Keratinocyte (primary cell): ENCODE measurements around the gene EPHB1. TPM values are rescaled to one million over a fixed set of nuclear protein-coding genes. Genes with fewer than 3 reads are reported as not detected.

Source experiments
- DNase-seq: peaks from one replicate; pipeline ENCODE4 v3.0.0-alpha.2; 2011; ENCODE audit warnings: low read depth, missing footprints, low spot score
- FAIRE-seq: peaks from 2 replicates; lab custom pipeline; 2011; peaks lifted over from hg19 to GRCh38; lab: Jason Lieb, UNC
- H2AFZ ChIP-seq: 2 replicates; pipeline ENCODE4 v1.6.0; 2012; ENCODE audit warnings: low read length, control low read depth, inconsistent platforms; ENCODE audit not compliant: control insufficient read depth
- H3K27ac ChIP-seq: 2 replicates; pipeline ENCODE4 v1.5.1; 2011; ENCODE audit warnings: low read length; ENCODE audit not compliant: control insufficient read depth, insufficient read depth
- H3K27me3 ChIP-seq: 3 replicates; pipeline ENCODE4 v1.6.0; 2011; ENCODE audit warnings: low read length; ENCODE audit not compliant: control insufficient read depth, insufficient read depth; ENCODE audit errors: extremely low read depth
- H3K36me3 ChIP-seq, 2 experiments: 2 replicates in 1 of 2; 3 replicates in 1 of 2; pipeline ENCODE4 v1.5.1; 2011; ENCODE audit warnings: low read length in 2 of 2, mild to moderate bottlenecking in 1 of 2; ENCODE audit not compliant: control insufficient read depth in 2 of 2, insufficient read depth in 2 of 2; ENCODE audit errors: extremely low read depth in 1 of 2
- H3K4me1 ChIP-seq: 3 replicates; pipeline ENCODE4 v1.5.1; 2011; ENCODE audit warnings: low read length; ENCODE audit not compliant: control insufficient read depth, insufficient read depth; ENCODE audit errors: extremely low read depth
- H3K4me2 ChIP-seq: 3 replicates; pipeline ENCODE4 v1.6.0; 2011; ENCODE audit warnings: low read depth, low read length; ENCODE audit not compliant: control insufficient read depth, insufficient read depth; ENCODE audit errors: extremely low read depth
- H3K4me3 ChIP-seq, 3 experiments: fragments of 200-600 bp in 1 of 3; sonication (generic) in 1 of 3; 2 replicates in 2 of 3; 3 replicates in 1 of 3; pipeline ENCODE4 v1.5.1; 2011 to 2016; ENCODE audit warnings: low read length in 3 of 3, mild to moderate bottlenecking in 3 of 3, control low read depth in 2 of 3, inconsistent platforms in 1 of 3, low read depth in 1 of 3, mixed read lengths in 1 of 3, mixed run types in 1 of 3, moderate library complexity in 1 of 3; ENCODE audit not compliant: control insufficient read depth in 2 of 3, insufficient read depth in 2 of 3; ENCODE audit errors: extremely low read depth in 1 of 3
- H3K79me2 ChIP-seq: 2 replicates; pipeline ENCODE4 v1.6.0; 2012; ENCODE audit warnings: low read length; ENCODE audit not compliant: control insufficient read depth, insufficient read depth
- H3K9ac ChIP-seq: 3 replicates; pipeline ENCODE4 v1.6.0; 2011; ENCODE audit warnings: low read length; ENCODE audit not compliant: control insufficient read depth, insufficient read depth; ENCODE audit errors: extremely low read depth
- H3K9me1 ChIP-seq: 3 replicates; pipeline ENCODE4 v1.6.0; 2011; ENCODE audit warnings: low read length; ENCODE audit not compliant: control insufficient read depth, insufficient read depth; ENCODE audit errors: extremely low read depth
- H3K9me3 ChIP-seq: 2 replicates; pipeline ENCODE4 v1.5.1; 2012; ENCODE audit warnings: low read depth, low read length; ENCODE audit not compliant: control insufficient read depth
- H4K20me1 ChIP-seq: 3 replicates; pipeline ENCODE4 v1.6.0; 2011; ENCODE audit warnings: low read length; ENCODE audit not compliant: control insufficient read depth, insufficient read depth; ENCODE audit errors: extremely low read depth
- EZH2 ChIP-seq: IDR thresholded peaks from one replicate; pipeline ENCODE4 v1.6.1; 2012; ENCODE audit warnings: inconsistent platforms, mild to moderate bottlenecking, low read length, moderate library complexity
- dilution Hi-C: fragments of 300-500 bp; cut with MboI; formaldehyde crosslinking; loops from one replicate; pipeline ENCODE4 v1.7.0; 2020; ENCODE audit warnings: low sequenced_read_pairs; ENCODE audit not compliant: extremely low pct_ligation_motif_present
- polyA plus RNA-seq, 5 experiments: library from polyadenylated mRNA; depleted of rRNA in 3 of 5; stranded (reverse) in 3 of 5; stranded (forward) in 1 of 5; unstranded in 1 of 5; fragments of >200 nt; gene quantifications; 1 replicate in 1 of 5; 2 replicates in 3 of 5; 3 replicates in 1 of 5; pipeline versions ENCODE4 v1.2.1 to v1.2.3, GENCODE V29; 2011 to 2012; ENCODE audit warnings: missing spikeins in 2 of 5, low read depth in 1 of 5, low replicate concordance in 1 of 5
- TF ChIP-seq, protein P1 (sequence below), 3 experiments: IDR thresholded peaks in 1 of 3; conservative IDR thresholded peaks in 1 of 3; optimal IDR thresholded peaks in 1 of 3; 2 replicates in 2 of 3; 3 replicates in 1 of 3; pipeline versions ENCODE3 to v1.5.1; 2011; ENCODE audit warnings: low read length in 3 of 3, mild to moderate bottlenecking in 3 of 3, moderate library complexity in 2 of 3, control low read depth in 1 of 3, inconsistent platforms in 1 of 3; ENCODE audit not compliant: insufficient read depth in 2 of 3; ENCODE audit errors: extremely low read depth in 1 of 3

Gene EPHB1
- polyA plus RNA-seq, 1 donor (not counting 4 experiments of a cell fraction or from before 2014, with no cell fraction given): 0.01 TPM

DNA sequence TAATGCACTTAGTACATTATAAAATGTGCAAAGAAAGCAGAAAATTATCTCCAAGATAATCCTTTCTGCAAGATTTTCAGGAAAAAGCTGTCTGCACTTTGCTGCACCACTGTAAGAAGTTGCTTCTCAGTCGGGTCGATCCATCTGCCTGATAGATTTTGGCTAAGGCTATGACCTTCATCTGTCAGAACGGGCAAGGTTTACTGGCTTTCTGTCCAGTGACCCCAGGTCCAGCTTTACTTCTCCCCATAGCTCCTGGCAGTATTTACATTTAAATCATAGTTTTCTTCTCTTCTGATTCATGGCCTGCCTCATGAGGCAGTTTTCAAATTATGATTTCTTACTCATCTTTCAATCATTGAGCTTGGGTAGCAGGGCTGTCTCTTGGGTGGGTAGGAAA, 422.7 kb downstream of the EPHB1 start:
- no peak overlapping the region for H3K4me3 ChIP-seq
- H3K36me3 ChIP-seq: no peaks in the 10 kb centered on the region
- DNase-seq (no peak), FAIRE-seq (no peak)
- H4K20me1 ChIP-seq: no peaks in the 10 kb centered on the region
- no peaks in the 10 kb centered on the region for H3K9me3 ChIP-seq
- H3K9ac ChIP-seq: no peak overlapping the region
- TF ChIP-seq, protein P1, sequence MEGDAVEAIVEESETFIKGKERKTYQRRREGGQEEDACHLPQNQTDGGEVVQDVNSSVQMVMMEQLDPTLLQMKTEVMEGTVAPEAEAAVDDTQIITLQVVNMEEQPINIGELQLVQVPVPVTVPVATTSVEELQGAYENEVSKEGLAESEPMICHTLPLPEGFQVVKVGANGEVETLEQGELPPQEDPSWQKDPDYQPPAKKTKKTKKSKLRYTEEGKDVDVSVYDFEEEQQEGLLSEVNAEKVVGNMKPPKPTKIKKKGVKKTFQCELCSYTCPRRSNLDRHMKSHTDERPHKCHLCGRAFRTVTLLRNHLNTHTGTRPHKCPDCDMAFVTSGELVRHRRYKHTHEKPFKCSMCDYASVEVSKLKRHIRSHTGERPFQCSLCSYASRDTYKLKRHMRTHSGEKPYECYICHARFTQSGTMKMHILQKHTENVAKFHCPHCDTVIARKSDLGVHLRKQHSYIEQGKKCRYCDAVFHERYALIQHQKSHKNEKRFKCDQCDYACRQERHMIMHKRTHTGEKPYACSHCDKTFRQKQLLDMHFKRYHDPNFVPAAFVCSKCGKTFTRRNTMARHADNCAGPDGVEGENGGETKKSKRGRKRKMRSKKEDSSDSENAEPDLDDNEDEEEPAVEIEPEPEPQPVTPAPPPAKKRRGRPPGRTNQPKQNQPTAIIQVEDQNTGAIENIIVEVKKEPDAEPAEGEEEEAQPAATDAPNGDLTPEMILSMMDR (optimal IDR thresholded peaks at IDR 0.05 in 1 of 3, IDR thresholded peaks at IDR 0.05 in 1 of 3, conservative IDR thresholded peaks at IDR 0.05 in 1 of 3; ENCODE audit: extremely low read depth in 1 of 3, insufficient read depth in 2 of 3, low read length in 3 of 3): no peak
- TF ChIP-seq EZH2: no peak
- no peak overlapping the region for H2AFZ ChIP-seq
- no peak overlapping the region for H3K4me2 ChIP-seq
- no peaks in the 10 kb centered on the region for H3K4me1 ChIP-seq
- dilution Hi-C loops: no loop called here
- H3K27me3 ChIP-seq: no peaks in the 10 kb centered on the region
- no peaks in the 10 kb centered on the region for H3K9me1 ChIP-seq
- no peaks in the 10 kb centered on the region for H3K79me2 ChIP-seq
- no peak overlapping the region for H3K27ac ChIP-seq

DNA sequence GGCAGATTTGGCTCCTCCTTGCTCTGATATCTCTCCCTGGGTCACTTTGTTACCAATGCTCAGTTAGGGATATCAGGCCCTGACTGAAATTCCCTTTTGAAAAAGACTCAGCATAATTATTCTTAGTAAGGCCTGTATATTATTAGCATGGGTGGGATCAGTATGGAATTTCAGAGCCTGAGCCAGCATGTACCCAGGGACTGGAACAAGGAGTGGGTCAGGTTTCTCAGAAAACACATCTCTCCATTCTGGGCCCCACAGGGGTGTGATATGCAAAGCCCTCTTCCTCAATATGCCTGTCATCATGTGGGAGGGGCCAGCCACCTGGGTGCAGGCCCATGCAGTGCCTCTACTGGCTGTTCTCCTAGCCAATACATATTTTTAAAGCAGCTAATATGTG, 423.2 kb downstream of the EPHB1 start:
- H3K9me1 ChIP-seq: no peaks in the 10 kb centered on the region
- no peak for DNase-seq
- H4K20me1 ChIP-seq: no peaks in the 10 kb centered on the region
- dilution Hi-C loops: no loop called here
- H3K4me1 ChIP-seq: no peaks in the 10 kb centered on the region
- no peak for FAIRE-seq
- no peak overlapping the region for H3K4me3 ChIP-seq
- no peak overlapping the region for H2AFZ ChIP-seq
- H3K27ac ChIP-seq: no peak overlapping the region
- H3K9me3 ChIP-seq: no peaks in the 10 kb centered on the region
- no peaks in the 10 kb centered on the region for H3K36me3 ChIP-seq
- no peaks in the 10 kb centered on the region for H3K79me2 ChIP-seq
- no peak overlapping the region for H3K9ac ChIP-seq
- H3K27me3 ChIP-seq: no peaks in the 10 kb centered on the region
- no peak overlapping the region for H3K4me2 ChIP-seq
- TF ChIP-seq EZH2: no peak
- TF ChIP-seq, protein P1 (optimal IDR thresholded peaks at IDR 0.05 in 1 of 3, IDR thresholded peaks at IDR 0.05 in 1 of 3, conservative IDR thresholded peaks at IDR 0.05 in 1 of 3; ENCODE audit: extremely low read depth in 1 of 3, insufficient read depth in 2 of 3, low read length in 3 of 3): no peak
